GM12878 (cell line): Measurements from ENCODE around the gene LIN7C. TPM values are rescaled to one million over a fixed set of nuclear protein-coding genes. Genes with fewer than 3 reads are reported as not detected.

Experiments used
- ATAC-seq: fragments of 200-7000 bp; cut with Tn5 transposase; 3 replicates; pipeline ENCODE4 v1.9.1; 2020; ENCODE audit warnings: mild to moderate bottlenecking, moderate library complexity
- BruUV-seq: library from RNA; stranded (reverse); fragments of 400-500 nt; replicated peaks from 2 replicates; lab custom pipeline; 2021; lab: Mats Ljungman, UMichigan
- CTCF ChIA-PET: fragments of 300-600 bp; sonication (Branson Sonifier 250); formaldehyde crosslinking; extraction: SDS; loops from one replicate; lab custom pipeline; 2021; ENCODE audit warnings: inconsistent platforms; lab: Yijun Ruan, JAX
- POLR2A ChIA-PET: fragments of 350-600 bp; formaldehyde crosslinking; extraction: SDS; loops from one replicate; lab custom pipeline; 2021; ENCODE audit warnings: inconsistent platforms; lab: Charles Lee
- RAD21 ChIA-PET: fragments of 300-600 bp; sonication (Branson Sonifier 250); formaldehyde crosslinking; loops from one replicate; lab custom pipeline; 2023; ENCODE audit warnings: antibody characterized with exemption; ENCODE audit not compliant: unreplicated experiment; lab: Charles Lee
- SMC1A ChIA-PET: fragments of 300-600 bp; sonication (Branson Sonifier 250); formaldehyde crosslinking; loops from one replicate; lab custom pipeline; 2023; ENCODE audit not compliant: unreplicated experiment, uncharacterized antibody; lab: Charles Lee
- DNase-seq: peaks from one replicate; pipeline ENCODE4 v3.0.0-alpha.2; 2011; ENCODE audit warnings: low read depth, low spot score
- FAIRE-seq: peaks from 3 replicates; lab custom pipeline; 2011; peaks lifted over from hg19 to GRCh38; lab: Jason Lieb, UNC
- H2AFZ ChIP-seq: 2 replicates; pipeline ENCODE4 v1.6.0; 2011; ENCODE audit warnings: low read depth, low read length, control low read depth; ENCODE audit not compliant: control insufficient read depth
- H3K27ac ChIP-seq: 2 replicates; pipeline ENCODE4 v1.5.1; 2011; ENCODE audit warnings: control low read depth; ENCODE audit not compliant: control insufficient read depth, insufficient read depth
- H3K27me3 ChIP-seq, 2 experiments: replicated peaks in 1 of 2; 2 replicates each; pipeline versions ENCODE4 v1.6.0 to v1.6.1; 2011; ENCODE audit warnings: low read length in 1 of 2; ENCODE audit not compliant: control insufficient read depth in 2 of 2, insufficient read depth in 2 of 2
- H3K36me3 ChIP-seq, 2 experiments: 2 replicates each; pipeline ENCODE4 v1.5.1; 2011; ENCODE audit warnings: low read length in 1 of 2; ENCODE audit not compliant: control insufficient read depth in 2 of 2, insufficient read depth in 2 of 2
- H3K4me1 ChIP-seq: 2 replicates; pipeline ENCODE4 v1.6.1; 2011; ENCODE audit warnings: mild to moderate bottlenecking, low read length, moderate library complexity, mixed read lengths; ENCODE audit not compliant: control insufficient read depth, insufficient read depth
- H3K4me2 ChIP-seq: 2 replicates; pipeline ENCODE4 v1.6.0; 2011; ENCODE audit warnings: control low read depth; ENCODE audit not compliant: control insufficient read depth, insufficient read depth
- H3K4me3 ChIP-seq: fragments of 200-600 bp; sonication (generic); 2 replicates; pipeline ENCODE4 v1.5.1; 2016
- H3K79me2 ChIP-seq: 2 replicates; pipeline ENCODE4 v1.6.0; 2011; ENCODE audit warnings: low read length; ENCODE audit not compliant: control insufficient read depth, insufficient read depth
- H3K9ac ChIP-seq: 2 replicates; pipeline ENCODE4 v1.8.0; 2011; ENCODE audit warnings: low read length, control low read depth, mixed read lengths; ENCODE audit not compliant: control insufficient read depth, insufficient read depth
- H3K9me3 ChIP-seq: replicated peaks from 3 replicates; pipeline ENCODE4 v1.5.1; 2011; ENCODE audit warnings: mild to moderate bottlenecking, low read length; ENCODE audit not compliant: control insufficient read depth, insufficient read depth
- H4K20me1 ChIP-seq: 2 replicates; pipeline ENCODE4 v1.6.0; 2011; ENCODE audit not compliant: control insufficient read depth, insufficient read depth
- CBX5 ChIP-seq: sonication (generic); IDR thresholded peaks from 2 replicates; pipeline ENCODE4 v1.6.1; 2016; ENCODE audit warnings: low read depth, moderate library complexity, mild to moderate bottlenecking, inconsistent platforms
- CEBPB ChIP-seq, 2 experiments: fragments of 150-350 bp in 1 of 2; IDR thresholded peaks; 2 replicates each; pipeline ENCODE4 v1.6.1; 2012 to 2014; ENCODE audit warnings: low read depth in 2 of 2, low read length in 2 of 2, borderline replicate concordance in 1 of 2, inconsistent platforms in 1 of 2
- CREM ChIP-seq: IDR thresholded peaks from 2 replicates; pipeline ENCODE4 v1.6.1; 2014; ENCODE audit warnings: antibody characterized with exemption, low read depth
- FOS ChIP-seq: IDR thresholded peaks from 3 replicates; pipeline ENCODE4 v1.6.1; 2011; ENCODE audit warnings: borderline replicate concordance; ENCODE audit not compliant: insufficient read length; ENCODE audit errors: extremely low read depth
- HDGF ChIP-seq: fragments of 450-650 bp; IDR thresholded peaks from 2 replicates; pipeline ENCODE4 v1.6.1; 2016; ENCODE audit warnings: antibody characterized with exemption
- JUNB ChIP-seq: IDR thresholded peaks from 2 replicates; pipeline ENCODE4 v1.6.1; 2016; ENCODE audit warnings: antibody characterized with exemption, mild to moderate bottlenecking
- KAT2A ChIP-seq: conservative IDR thresholded peaks from 2 replicates; pipeline ENCODE4 v1.6.1; 2011; ENCODE audit warnings: low read depth, low read length; ENCODE audit not compliant: control insufficient read depth
- NFYA ChIP-seq: IDR thresholded peaks from 2 replicates; pipeline ENCODE4 v1.6.1; 2011; ENCODE audit warnings: low read depth, mild to moderate bottlenecking, low read length, improper control_type of control experiment, borderline replicate concordance
- NKRF ChIP-seq: fragments of 450-650 bp; conservative IDR thresholded peaks from 2 replicates; pipeline ENCODE4 v1.6.1; 2017; ENCODE audit warnings: mild to moderate bottlenecking, moderate library complexity
- RAD21 ChIP-seq: IDR thresholded peaks from 2 replicates; pipeline ENCODE4 v1.6.1; 2011; ENCODE audit warnings: mild to moderate bottlenecking, low read depth, low read length, moderate library complexity; ENCODE audit not compliant: insufficient read depth
- RAD51 ChIP-seq: fragments of 450-650 bp; IDR thresholded peaks from 2 replicates; pipeline ENCODE4 v1.6.1; 2016; ENCODE audit warnings: moderate library complexity, mild to moderate bottlenecking, inconsistent platforms
- RCOR1 ChIP-seq: conservative IDR thresholded peaks from 2 replicates; pipeline ENCODE4 v1.6.1; 2012; ENCODE audit warnings: low read depth, low read length, improper control_type of control experiment
- STAT3 ChIP-seq: IDR thresholded peaks from 2 replicates; pipeline ENCODE4 v1.6.1; 2011; ENCODE audit warnings: low read depth, low read length, improper control_type of control experiment
- TCF12 ChIP-seq: IDR thresholded peaks from 2 replicates; pipeline ENCODE4 v1.6.1; 2011; ENCODE audit warnings: low read depth, mild to moderate bottlenecking, low read length
- ZNF274 ChIP-seq: IDR thresholded peaks from one replicate; pipeline ENCODE4 v1.8.0; 2011; ENCODE audit not compliant: insufficient read length, insufficient read depth
- WGBS: methylation state at CpG from one replicate; pipeline ENCODE4 v1.1.6; 2016; ENCODE audit warnings: low lambda C conversion rate; ENCODE audit not compliant: insufficient replicate concordance, insufficient coverage; ENCODE audit errors: missing lambda C conversion rate; 5-methylcytosine and 5-hydroxymethylcytosine counted together
- in situ Hi-C: fragments of 300-500 bp; cut with MboI; formaldehyde crosslinking; loops from 9 replicates; pipeline ENCODE4 v1.14.3; 2018; ENCODE audit warnings: mixed read lengths
- intact Hi-C: fragments of 100-400 bp; cut with micrococcal nuclease; formaldehyde crosslinking; loops from one replicate; pipeline ENCODE4 v1.14.2; 2022; ENCODE audit not compliant: unreplicated experiment
- polyA plus RNA-seq, 11 experiments: library from polyadenylated mRNA; depleted of rRNA in 4 of 11; unstranded in 6 of 11; stranded (reverse) in 5 of 11; fragments of >200 nt; fragmentation: Nextera tagmentation in 4 of 11; fragmentation: Illumina TruSeq in 1 of 11; extraction: Ambion mirVana in 4 of 11; extraction: Trizol in 1 of 11; gene quantifications; 1 replicate in 1 of 11; 2 replicates in 10 of 11; pipeline versions ENCODE4 v1.2.1 to v1.2.3, GENCODE V29; 2011 to 2016; ENCODE audit warnings: inconsistent platforms in 2 of 11, missing spikeins in 2 of 11, low read depth in 1 of 11
- total RNA-seq, 4 experiments: library from RNA; depleted of rRNA in 3 of 4; stranded (reverse); fragments of >200 nt in 3 of 4; fragmentation: Illumina TruSeq in 1 of 4; extraction: Trizol in 1 of 4; gene quantifications; 2 replicates each; pipeline versions ENCODE4 v1.2.1 to v1.2.3, GENCODE V29; 2013 to 2021

The LIN7C gene
- total and polyA plus RNA-seq, 10 of the 15 experiments (the other 5 are each of a cell fraction or from before 2014, with no cell fraction given): 6.0 to 23.7 (median 15.1) TPM

GRCh38 chr11:27473017-27473406, 33.6 kb downstream of the LIN7C start:
- no peak overlapping the region for H3K4me3 ChIP-seq
- in situ Hi-C loops (loop anchor here (10.0 kb wide), 1 partner anchor 1178 kb away; no protein-coding TSS in a partner anchor), intact Hi-C loops (no loop called here)
- no peak overlapping the region for H3K27ac ChIP-seq
- H2AFZ ChIP-seq: no peak overlapping the region
- no peaks in the 10 kb centered on the region for H4K20me1 ChIP-seq
- 0 out of 2 replicates have a peak, but pooled peaks cover 3% of the 10 kb centered on the region for H3K4me1 ChIP-seq
- ChIA-PET RAD21 (interaction anchor here (1.2 kb wide), 1 partner anchor 239 kb away, joined by 3 read pairs; no protein-coding TSS in a partner anchor), SMC1A (interaction anchor here (1.5 kb wide), 1 partner anchor 13 kb away, joined by 5 read pairs; no protein-coding TSS in a partner anchor), POLR2A (no interaction called here), CTCF (interaction anchor here (1.1 to 4.2 kb wide), 3 partner anchors 11 to 24 kb away, joined by 3 to 20 read pairs (median 4); no protein-coding TSS in a partner anchor)
- no peaks in the 10 kb centered on the region for H3K79me2 ChIP-seq
- WGBS: 33% methylated on average over 7 of the region's 9 CpGs
- peak overlapping the region; percentile 85 for H3K4me2 ChIP-seq
- FAIRE-seq: no peak
- no peaks in the 10 kb centered on the region for H3K36me3 ChIP-seq
- no peak for ATAC-seq
- no peak for DNase-seq
- H3K9me3 ChIP-seq: no peaks in the 10 kb centered on the region
- TF ChIP-seq NKRF: no peak
- no peak for TF ChIP-seq STAT3
- no peak for TF ChIP-seq NFYA
- no peak for TF ChIP-seq CREM
- no peak for TF ChIP-seq RAD51
- no peak for TF ChIP-seq RCOR1
- TF ChIP-seq HDGF: no peak
- no peak for TF ChIP-seq FOS
- no peak for TF ChIP-seq TCF12
- TF ChIP-seq CEBPB (IDR thresholded peaks at IDR 0.05; ENCODE audit: borderline replicate concordance in 1 of 2, low read depth in 2 of 2, low read length in 2 of 2): no peak
- TF ChIP-seq KAT2A: no peak
- no peak for TF ChIP-seq JUNB
- TF ChIP-seq ZNF274: no peak
- no peak for TF ChIP-seq RAD21
- TF ChIP-seq CBX5: no peak
- no TSS peak for BruUV-seq
- no peak overlapping the region for H3K9ac ChIP-seq
- peaks cover 3% of the 10 kb centered on the region in 2 experiments; a peak in 2 of 4 replicates for H3K27me3 ChIP-seq
